Stimulated activated CD4-positive, alpha-beta T cell treated with anti-CD3 and anti-CD28 coated beads, Interleukin-1b, Interleukin-23, amount 100 ng/mL, for 48 hours (primary cell): ENCODE data around the gene SLC36A3.
"Not testable (repeated sequence)": the region's sequence is repeated elsewhere in the genome, so short reads cannot be mapped to it uniquely, and the experiment has no call there.

Experiments
- DNase-seq: peaks from one replicate; pipeline ENCODE4 v3.0.0-alpha.2; 2020

SLC36A3 gene

GRCh38 chr5:151258816-151259215 lies 44.8 kb downstream of the SLC36A3 start:
- DNase-seq = no peak

- no peak for DNase-seq
These were observed 45.4 kb downstream of the SLC36A3 start for GRCh38 chr5:151258201-151258611.

DNA sequence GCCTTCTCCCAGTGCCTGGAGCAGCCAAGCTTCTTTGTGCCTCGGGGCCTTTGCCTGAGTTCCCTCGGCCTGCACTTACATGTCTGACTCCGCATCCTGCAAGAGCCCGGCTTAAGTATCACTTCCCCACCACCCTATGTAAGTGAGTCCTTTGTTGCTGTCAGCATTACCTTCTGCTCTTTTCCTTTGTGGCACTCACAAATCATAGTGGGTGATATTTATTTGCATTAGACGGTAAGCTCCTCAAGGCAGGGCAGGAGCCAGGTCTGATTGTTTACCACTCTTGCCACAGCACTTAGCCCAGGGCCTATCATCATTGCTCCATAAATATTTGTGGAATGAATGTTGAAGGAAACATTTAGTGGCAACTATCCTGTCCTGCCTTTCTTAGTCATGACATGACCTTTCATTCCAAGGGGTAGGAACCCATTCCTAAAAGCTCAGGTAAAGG lies 45.8 kb downstream of the SLC36A3 start:
- DNase-seq = no peak

GRCh38 chr5:151255621-151256286 lies 47.8 kb downstream of the SLC36A3 start:
- DNase-seq = no peak

DNA sequence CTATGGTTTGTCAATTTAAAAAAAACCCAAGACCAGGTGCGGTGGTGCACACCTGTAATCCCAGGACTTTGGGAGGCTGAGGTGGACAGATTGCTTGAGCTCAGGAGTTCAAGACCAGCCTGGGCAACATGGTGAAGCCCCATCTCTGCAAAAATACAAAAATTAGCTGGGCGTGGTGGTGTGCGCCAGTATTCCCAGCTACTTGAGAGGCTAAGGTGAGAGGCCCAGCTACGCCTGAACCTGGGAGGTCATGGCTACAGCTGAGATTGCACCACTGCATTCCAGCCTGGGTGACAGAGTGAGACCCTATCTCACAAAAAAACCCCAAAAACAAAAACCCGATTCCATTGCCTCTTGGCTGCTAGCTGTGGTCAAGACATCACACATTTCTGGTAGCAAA lies 48.6 kb downstream of the SLC36A3 start:
- DNase-seq = not testable (repeated sequence)

GRCh38 chr5:151254556-151254955 lies 49.0 kb downstream of the SLC36A3 start:
- no peak for DNase-seq

DNA sequence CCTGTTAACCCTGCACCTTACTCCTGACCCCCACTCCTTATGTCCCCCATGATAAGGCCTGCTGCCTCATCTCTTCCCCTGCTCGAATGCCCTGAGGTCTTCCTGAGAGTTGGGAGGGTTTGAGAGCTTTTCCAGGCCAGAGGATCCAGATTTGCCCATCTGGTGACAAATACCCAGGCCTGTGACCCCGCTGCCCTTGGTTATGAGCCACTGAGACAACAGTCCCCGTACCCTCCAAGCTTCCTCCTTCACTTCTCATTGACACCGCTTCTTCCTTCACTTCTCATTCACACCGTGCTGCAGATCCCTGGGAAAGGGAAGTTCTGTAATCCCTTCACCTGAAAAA lies 50.0 kb downstream of the SLC36A3 start:
- no peak for DNase-seq

DNA sequence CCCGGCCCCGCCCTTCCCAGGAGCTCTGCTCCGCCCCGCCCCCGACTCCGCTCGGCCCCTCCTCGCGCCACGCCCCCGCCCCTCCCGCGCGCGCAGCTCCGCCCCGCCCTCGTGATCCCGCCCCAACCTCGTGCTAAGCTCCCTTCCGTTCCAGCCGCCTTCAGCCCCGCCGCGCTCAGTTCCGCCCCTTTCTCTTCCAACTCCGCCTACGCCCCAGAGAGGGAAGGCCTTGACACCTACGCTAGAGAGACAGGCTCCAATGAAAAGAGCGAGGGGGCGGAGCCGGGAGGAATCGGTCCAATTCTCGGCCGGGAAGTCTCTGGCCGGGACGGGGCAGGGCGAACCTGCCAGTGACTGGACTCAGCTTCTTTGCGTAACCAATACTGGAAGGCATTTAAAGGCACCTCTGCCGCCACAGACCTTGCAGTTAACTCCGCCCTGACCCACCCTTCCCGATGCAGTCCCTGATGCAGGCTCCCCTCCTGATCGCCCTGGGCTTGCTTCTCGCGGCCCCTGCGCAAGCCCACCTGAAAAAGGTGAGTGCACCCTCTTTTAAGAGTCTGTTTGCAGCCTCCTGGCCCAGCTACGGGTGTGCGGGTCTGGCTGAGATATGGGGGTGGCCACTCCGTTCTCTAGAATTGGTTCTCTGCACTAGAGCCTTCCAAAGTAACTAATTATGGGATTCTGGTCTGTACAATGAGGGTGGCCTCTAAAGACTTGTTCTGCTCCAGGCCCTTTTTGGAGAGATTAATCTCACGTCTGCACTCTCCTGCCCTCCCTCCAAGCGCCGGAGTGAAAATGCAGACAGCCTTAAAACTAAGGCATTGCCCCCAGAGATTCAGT lies 50.6 kb downstream of the SLC36A3 start, which contains the start of gene GM2A:
Gene GM2A (plus strand): TSS at position 424 of the 843 bp plus-strand sequence. CDS start 32 bp downstream, at position 456.
- peak; percentile 99 for DNase-seq

DNA sequence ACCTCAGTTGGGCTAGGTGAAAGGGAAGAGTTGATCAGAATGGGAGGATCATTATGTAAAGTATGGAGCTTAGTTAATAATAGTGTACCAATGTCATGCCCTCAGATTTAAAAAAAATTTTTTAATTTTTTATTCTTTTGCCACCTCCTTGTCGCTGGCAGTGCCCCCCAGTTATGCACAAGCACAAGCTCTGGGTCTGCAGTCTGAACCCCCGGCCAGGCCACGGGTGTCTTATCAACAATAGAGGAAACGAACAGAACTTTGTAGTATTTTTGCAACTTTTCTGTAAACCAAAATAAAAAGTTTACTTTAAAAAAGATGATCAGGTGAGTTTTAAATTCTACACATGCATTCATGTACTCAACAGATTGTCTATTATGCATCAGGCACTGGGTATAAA lies 51.9 kb downstream of the SLC36A3 start:
- no peak for DNase-seq

- DNase-seq = peak; percentile 47
These were observed 52.5 kb downstream of the SLC36A3 start for GRCh38 chr5:151251001-151251551.

DNA sequence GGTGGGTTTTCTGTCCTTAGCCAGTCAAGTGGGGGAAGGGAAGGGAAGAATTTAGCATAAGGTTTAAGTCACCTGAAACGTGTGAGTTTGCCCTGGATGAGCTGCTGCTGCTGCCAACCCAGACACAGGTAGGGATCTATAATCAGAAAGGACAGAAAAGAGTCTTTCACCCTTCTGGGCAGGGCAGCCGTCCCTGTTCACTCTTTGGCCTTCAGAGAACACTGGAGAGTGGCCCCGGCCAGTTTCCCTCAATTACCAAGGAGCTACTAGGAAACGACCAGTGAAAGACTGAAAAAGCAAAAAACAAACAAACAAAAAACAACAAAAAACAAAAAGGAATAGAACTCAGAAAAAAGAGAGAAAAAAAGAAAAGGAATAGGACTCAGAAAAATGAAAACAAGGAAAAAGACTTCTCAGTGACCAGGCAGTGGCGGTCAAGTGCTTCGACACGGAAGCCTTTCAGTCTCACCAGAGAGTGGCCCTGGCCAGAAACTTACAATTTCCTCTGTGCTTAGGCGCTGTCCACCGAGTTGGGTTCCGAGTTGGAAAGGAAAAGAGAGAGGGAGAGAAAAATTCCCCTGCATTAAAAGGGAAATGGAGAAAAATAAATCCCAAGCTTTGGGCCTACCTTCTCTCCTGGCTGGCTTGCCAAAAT lies 53.1 kb downstream of the SLC36A3 start:
- no peak for DNase-seq

DNA sequence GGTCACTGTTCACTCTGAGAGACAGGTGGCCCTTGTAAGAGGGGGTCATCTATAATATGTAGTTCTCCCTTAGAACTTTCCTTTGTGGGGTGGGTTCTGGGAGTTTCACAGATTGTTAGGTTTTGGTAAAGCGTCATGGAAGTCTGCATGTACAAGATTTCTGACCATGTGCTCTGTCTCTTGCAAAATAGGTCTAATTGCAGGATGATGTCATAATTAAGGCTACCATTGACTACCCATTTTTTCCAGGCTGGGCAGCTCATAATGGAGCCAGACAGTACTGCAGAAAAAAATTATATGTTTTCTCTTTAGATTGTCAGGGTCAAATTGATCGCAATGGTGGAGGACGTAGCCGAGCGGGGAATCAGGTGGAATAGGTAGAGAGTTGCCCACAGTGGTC lies 54.3 kb downstream of the SLC36A3 start:
- no peak for DNase-seq

DNA sequence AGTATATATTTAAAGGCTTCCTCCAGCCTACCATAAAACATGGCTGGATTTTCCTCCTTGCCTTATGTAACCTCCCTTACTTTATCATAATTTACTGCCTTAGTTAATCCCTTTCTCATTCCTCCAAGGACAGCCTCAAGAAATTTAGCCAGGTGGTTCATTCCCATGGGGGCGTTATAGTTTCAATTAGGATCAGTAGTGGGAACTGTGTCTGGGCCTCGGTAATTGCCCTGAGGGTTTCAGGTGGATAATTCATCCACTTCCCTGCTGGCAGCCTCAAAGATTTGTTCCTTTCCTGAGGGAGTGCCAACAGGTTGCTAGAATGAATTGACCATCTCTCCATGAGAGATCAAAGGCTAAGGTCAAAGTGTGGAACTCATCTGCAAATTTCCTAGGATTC lies 54.9 kb downstream of the SLC36A3 start:
- no peak for DNase-seq

- no peak for DNase-seq
These were observed 57.8 kb downstream of the SLC36A3 start for GRCh38 chr5:151245680-151246219.

DNA sequence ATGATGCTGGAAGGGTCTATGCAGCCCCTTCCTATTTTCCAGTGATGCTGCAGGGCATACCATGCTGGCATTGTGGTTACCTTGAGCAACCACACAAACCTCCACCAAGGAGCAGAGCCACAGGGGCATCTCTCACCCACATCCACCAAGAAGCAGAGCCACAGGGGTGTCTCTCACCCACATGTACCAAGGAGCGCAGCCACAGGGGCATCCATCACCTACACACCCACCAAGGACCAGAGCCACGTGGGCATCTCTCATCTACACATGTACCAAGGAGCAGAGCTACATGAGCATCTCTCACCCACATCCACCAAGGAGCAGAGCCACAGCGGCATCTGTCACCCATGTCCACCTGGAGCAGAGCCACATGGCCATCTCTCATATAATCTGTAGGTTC lies 59.4 kb downstream of the SLC36A3 start:
- DNase-seq = no peak

DNA sequence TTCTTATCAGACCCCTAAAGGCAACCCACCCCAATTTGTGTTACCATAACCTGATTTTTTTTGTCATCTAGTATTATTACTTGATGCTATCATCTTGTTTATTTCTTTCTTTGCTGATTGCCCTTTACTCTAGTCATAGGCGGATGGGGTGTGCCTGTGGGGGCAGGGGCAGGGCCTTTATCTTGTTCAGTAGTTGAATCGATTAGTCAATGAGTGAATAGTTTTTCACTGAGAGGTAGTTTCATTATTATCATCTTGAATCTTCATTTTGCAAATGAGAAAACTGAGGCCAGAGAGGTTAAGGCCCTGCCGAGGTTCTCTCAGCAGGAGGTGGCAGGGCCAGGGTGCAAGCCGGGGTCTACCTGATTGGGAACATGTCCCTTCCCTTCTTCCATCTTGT lies 60.0 kb downstream of the SLC36A3 start:
- peak; percentile 55 for DNase-seq

DNA sequence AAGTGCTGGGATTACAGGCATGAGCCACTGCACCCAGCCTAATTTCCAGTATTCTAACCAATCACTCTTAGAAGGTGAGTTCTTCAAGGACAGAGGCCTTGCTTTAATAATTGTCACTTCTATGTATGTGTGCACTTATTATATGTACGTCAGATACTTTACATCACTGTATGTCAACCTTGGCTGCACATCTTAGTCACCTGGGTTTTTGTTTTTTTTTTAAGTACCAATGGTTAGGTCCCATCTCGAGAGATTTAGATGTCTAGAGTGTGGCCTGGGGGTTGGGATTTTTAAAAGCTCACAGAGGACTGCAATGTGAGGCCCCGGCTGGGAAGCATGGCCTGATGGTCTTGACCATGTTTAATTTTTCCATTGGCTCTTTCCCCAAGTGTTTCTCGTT lies 60.4 kb downstream of the SLC36A3 start:
- no peak for DNase-seq

DNA sequence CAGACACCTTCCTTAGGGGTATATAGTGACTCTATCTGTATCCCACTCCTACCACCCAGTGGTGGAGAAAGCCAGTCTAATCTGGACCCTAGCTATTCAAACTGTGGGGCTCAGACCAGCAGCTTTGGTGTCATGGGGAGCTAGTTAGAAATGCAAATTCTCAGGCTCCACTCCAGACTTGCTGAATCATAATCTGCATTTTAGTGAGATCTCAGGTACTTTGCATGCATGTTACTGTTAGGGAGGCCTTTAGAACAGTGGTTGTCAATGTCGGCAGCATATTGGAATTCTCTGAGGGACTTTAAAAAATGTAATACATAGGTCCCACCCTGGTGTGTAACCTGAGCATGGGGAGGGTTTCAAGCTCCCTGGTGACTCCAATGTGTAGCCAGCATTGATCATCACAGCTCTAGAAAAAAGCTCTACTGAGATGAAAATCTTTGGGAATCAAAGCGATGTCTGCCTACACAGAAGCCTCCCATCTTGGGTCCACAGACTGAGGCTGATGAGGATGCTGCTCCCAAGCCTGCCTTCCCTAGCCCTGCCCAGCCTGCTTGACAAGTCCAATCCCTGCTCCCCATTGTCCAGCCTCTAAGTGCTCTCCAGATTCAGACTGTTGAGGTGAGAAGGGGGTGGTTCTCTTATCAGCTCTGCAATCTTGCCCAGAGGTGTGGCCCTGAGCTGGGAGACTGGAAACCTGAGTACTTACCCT lies 62.5 kb downstream of the SLC36A3 start:
- DNase-seq = no peak

DNA sequence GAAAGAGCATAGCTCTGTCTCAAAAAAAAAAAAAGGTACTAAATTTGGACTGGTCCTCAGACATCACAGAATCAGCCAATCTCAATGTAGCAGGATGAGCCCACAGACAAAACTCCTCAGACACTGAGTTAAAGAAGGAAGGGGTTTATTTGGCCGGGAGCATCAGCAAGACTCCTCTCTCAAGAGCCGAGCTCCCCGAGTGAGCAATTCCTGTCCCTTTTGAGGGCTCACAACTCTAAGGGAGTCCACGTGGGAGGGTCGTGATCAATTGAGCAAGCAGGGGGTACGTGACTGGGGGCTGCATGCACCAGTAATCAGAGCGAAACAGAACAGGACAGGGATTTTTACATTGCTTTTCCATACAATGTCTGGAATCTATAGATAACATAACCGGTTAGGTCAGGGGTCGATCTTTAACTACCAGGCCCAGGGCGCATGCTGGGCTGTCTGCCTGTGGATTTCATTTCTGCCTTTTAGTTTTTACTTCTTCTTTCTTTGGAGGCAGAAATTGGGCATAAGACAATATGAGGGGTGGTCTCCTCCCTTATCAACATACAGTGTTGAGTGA lies 63.2 kb downstream of the SLC36A3 start:
- not testable (repeated sequence) for DNase-seq

- peak; percentile 58 for DNase-seq
These were observed 64.2 kb downstream of the SLC36A3 start for GRCh38 chr5:151239237-151239861.

GRCh38 chr5:151238303-151238741 lies 65.2 kb downstream of the SLC36A3 start:
- DNase-seq = no peak

GRCh38 chr5:151237685-151238084 lies 65.9 kb downstream of the SLC36A3 start:
- no peak for DNase-seq
